Measurements from ENCODE around the gene PCDHGC4. TPM values are rescaled to one million over a fixed set of nuclear protein-coding genes. Genes with fewer than 3 reads are reported as not detected.

Gene PCDHGC4
- total and polyA plus RNA-seq, 2 donors (not counting 3 experiments of a cell fraction or from before 2014, with no cell fraction given), result 0.25 to 2.1 TPM

DNA sequence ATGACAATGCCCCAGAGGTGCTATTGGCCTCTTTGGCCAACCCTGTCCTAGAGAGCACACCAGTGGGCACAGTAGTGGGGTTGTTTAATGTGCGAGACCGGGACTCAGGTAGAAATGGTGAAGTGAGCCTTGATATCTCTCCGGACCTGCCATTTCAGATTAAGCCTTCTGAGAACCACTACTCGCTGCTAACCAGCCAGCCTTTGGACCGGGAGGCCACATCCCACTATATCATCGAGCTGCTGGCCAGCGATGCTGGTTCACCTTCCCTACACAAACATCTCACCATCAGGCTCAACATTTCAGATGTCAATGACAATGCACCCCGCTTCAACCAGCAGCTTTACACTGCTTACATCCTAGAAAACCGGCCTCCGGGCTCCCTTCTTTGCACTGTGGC is 5.4 kb downstream of the PCDHGC4 start:
- H3K4me1 ChIP-seq (ENCODE audit: control insufficient read depth, extremely low read depth, insufficient read depth, low read length), result peaks cover under 1% of the 10 kb centered on the region
- ChIA-PET POLR2A (no interaction called here), CTCF (no interaction called here)
- no peak for TF ChIP-seq MYC (IDR thresholded peaks at IDR 0.05; ENCODE audit: low read depth, low read length)
- TF ChIP-seq EZH2 (IDR thresholded peaks at IDR 0.05; ENCODE audit: borderline replicate concordance, low read depth, low read length, severe bottlenecking), result no peak
- TF ChIP-seq FOS (IDR thresholded peaks at IDR 0.05; ENCODE audit: borderline replicate concordance, insufficient read depth, low read length), result no peak
- no peak for TF ChIP-seq JUN (IDR thresholded peaks at IDR 0.05; ENCODE audit: borderline replicate concordance, insufficient read depth, insufficient read length, low read depth)
- TF ChIP-seq, protein P1, sequence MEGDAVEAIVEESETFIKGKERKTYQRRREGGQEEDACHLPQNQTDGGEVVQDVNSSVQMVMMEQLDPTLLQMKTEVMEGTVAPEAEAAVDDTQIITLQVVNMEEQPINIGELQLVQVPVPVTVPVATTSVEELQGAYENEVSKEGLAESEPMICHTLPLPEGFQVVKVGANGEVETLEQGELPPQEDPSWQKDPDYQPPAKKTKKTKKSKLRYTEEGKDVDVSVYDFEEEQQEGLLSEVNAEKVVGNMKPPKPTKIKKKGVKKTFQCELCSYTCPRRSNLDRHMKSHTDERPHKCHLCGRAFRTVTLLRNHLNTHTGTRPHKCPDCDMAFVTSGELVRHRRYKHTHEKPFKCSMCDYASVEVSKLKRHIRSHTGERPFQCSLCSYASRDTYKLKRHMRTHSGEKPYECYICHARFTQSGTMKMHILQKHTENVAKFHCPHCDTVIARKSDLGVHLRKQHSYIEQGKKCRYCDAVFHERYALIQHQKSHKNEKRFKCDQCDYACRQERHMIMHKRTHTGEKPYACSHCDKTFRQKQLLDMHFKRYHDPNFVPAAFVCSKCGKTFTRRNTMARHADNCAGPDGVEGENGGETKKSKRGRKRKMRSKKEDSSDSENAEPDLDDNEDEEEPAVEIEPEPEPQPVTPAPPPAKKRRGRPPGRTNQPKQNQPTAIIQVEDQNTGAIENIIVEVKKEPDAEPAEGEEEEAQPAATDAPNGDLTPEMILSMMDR (IDR thresholded peaks at IDR 0.05; ENCODE audit: extremely low read depth in 1 of 2, insufficient read depth in 1 of 2, low read depth in 1 of 2, low read length in 2 of 2), result no peak
- no peak for TF ChIP-seq POLR2AphosphoS5 (IDR thresholded peaks at IDR 0.05; ENCODE audit: insufficient read depth, low read depth, low read length)
- TF ChIP-seq GATA2 (IDR thresholded peaks at IDR 0.05; ENCODE audit: insufficient read depth, insufficient read length, low read depth, low read length), result no peak
- no peak for TF ChIP-seq POLR2A (IDR thresholded peaks at IDR 0.05; ENCODE audit: low read depth, low read length)
- TF ChIP-seq, protein P2, sequence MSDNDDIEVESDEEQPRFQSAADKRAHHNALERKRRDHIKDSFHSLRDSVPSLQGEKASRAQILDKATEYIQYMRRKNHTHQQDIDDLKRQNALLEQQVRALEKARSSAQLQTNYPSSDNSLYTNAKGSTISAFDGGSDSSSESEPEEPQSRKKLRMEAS (IDR thresholded peaks at IDR 0.05; ENCODE audit: insufficient read depth, insufficient read length), result no peak
- no peak overlapping the region for H3K4me2 ChIP-seq (ENCODE audit: insufficient read depth, low read length)
- FAIRE-seq, result no peak
- H3K27me3 ChIP-seq (ENCODE audit: control insufficient read depth in 2 of 2, insufficient read depth in 2 of 2, low read length in 2 of 2), result peaks cover 10 to 30% of the 10 kb centered on the region in 2 experiments
- H3K9ac ChIP-seq (replicated peaks; ENCODE audit: extremely low read depth, insufficient read depth, low read length), result no peak overlapping the region
- H3K27ac ChIP-seq (ENCODE audit: insufficient read depth, low read depth, low read length), result no peak overlapping the region
- no peak for DNase-seq (ENCODE audit: low read depth, low spot score)
- H2AFZ ChIP-seq (ENCODE audit: low read depth, low read length), result no peak overlapping the region
- no peaks in the 10 kb centered on the region for H3K9me1 ChIP-seq (replicated peaks; ENCODE audit: control insufficient read depth, extremely low read depth, insufficient read depth, low read length)
- H3K36me3 ChIP-seq (ENCODE audit: control insufficient read depth in 2 of 2, extremely low read depth in 1 of 2, insufficient read depth in 2 of 2, low read length in 2 of 2), result no peaks in the 10 kb centered on the region
- no TSS peak for BruUV-seq (replicated peaks)
- dilution Hi-C loops (cut with MboI; ENCODE audit: extremely low pct_ligation_motif_present, low sequenced_read_pairs), result no loop called here
- no peaks in the 10 kb centered on the region for H3K9me3 ChIP-seq (replicated peaks; ENCODE audit: control insufficient read depth, insufficient read depth, low read length)
- no peaks in the 10 kb centered on the region for H4K20me1 ChIP-seq (replicated peaks; ENCODE audit: control insufficient read depth, extremely low read depth, insufficient read depth, low read length)
- no peak overlapping the region for H3K4me3 ChIP-seq (replicated peaks in 1 of 3; ENCODE audit: insufficient read depth in 1 of 3, low read depth in 1 of 3, low read length in 3 of 3)
- intact Hi-C loops (cut with micrococcal nuclease), result no loop called here
- no peaks in the 10 kb centered on the region for H3K79me2 ChIP-seq (ENCODE audit: control insufficient read depth, insufficient read depth, low read length)
